WTC11 (cell line): ENCODE results near the gene APOBEC2.

ENCODE experiments used
- ATF6 ChIP-seq: sonication (generic); formaldehyde crosslinking; IDR thresholded peaks from 2 replicates; pipeline ENCODE4 v1.8.1; 2023; ENCODE audit warnings: mild to moderate bottlenecking, missing genetic modification reagents
- CBFB ChIP-seq: sonication (generic); formaldehyde crosslinking; IDR thresholded peaks from 2 replicates; pipeline ENCODE4 v1.8.1; 2022; ENCODE audit warnings: mild to moderate bottlenecking, low read depth, missing genetic modification reagents
- CREB1 ChIP-seq: sonication (generic); formaldehyde crosslinking; IDR thresholded peaks from 2 replicates; pipeline ENCODE4 v1.8.0; 2023; ENCODE audit warnings: mild to moderate bottlenecking, missing genetic modification reagents
- CTCF ChIP-seq: fragments of 200-600 bp; IDR thresholded peaks from 2 replicates; pipeline ENCODE4 v1.8.0; 2022; ENCODE audit warnings: antibody characterized with exemption
- HMGXB4 ChIP-seq: sonication (generic); formaldehyde crosslinking; IDR thresholded peaks from 2 replicates; pipeline ENCODE4 v1.8.1; 2023; ENCODE audit warnings: mild to moderate bottlenecking, moderate library complexity, missing genetic modification reagents
- RORB ChIP-seq: fragments of 250-450 bp; sonication (Bioruptor Pico); IDR thresholded peaks from 2 replicates; pipeline ENCODE4 v1.9.0; 2021; ENCODE audit warnings: mild to moderate bottlenecking

GRCh38 chr6:41072836-41073202 is 19.8 kb downstream of the APOBEC2 start, which contains the start of gene NFYA:
- TF ChIP-seq HMGXB4 (CRISPR knock-in tag) (no peak), CTCF (no peak), ATF6 (CRISPR knock-in tag) (no peak), RORB (no peak), CBFB (CRISPR knock-in tag) (no peak), CREB1 (CRISPR knock-in tag) (no peak)
